GM12878 (cell line): Measurements from ENCODE around the gene STPG3. TPM values are rescaled to one million over a fixed set of nuclear protein-coding genes. Genes with fewer than 3 reads are reported as not detected.

Experiments used
- ATAC-seq: fragments of 200-7000 bp; cut with Tn5 transposase; 3 replicates; pipeline ENCODE4 v1.9.1; 2020; ENCODE audit warnings: mild to moderate bottlenecking, moderate library complexity
- BruUV-seq: library from RNA; stranded (reverse); fragments of 400-500 nt; replicated peaks from 2 replicates; lab custom pipeline; 2021; lab: Mats Ljungman, UMichigan
- CTCF ChIA-PET: fragments of 300-600 bp; sonication (Branson Sonifier 250); formaldehyde crosslinking; extraction: SDS; loops from one replicate; lab custom pipeline; 2021; ENCODE audit warnings: inconsistent platforms; lab: Yijun Ruan, JAX
- POLR2A ChIA-PET: fragments of 350-600 bp; formaldehyde crosslinking; extraction: SDS; loops from one replicate; lab custom pipeline; 2021; ENCODE audit warnings: inconsistent platforms; lab: Charles Lee
- RAD21 ChIA-PET: fragments of 300-600 bp; sonication (Branson Sonifier 250); formaldehyde crosslinking; loops from one replicate; lab custom pipeline; 2023; ENCODE audit warnings: antibody characterized with exemption; ENCODE audit not compliant: unreplicated experiment; lab: Charles Lee
- SMC1A ChIA-PET: fragments of 300-600 bp; sonication (Branson Sonifier 250); formaldehyde crosslinking; loops from one replicate; lab custom pipeline; 2023; ENCODE audit not compliant: unreplicated experiment, uncharacterized antibody; lab: Charles Lee
- DNase-seq: peaks from one replicate; pipeline ENCODE4 v3.0.0-alpha.2; 2011; ENCODE audit warnings: low read depth, low spot score
- FAIRE-seq: peaks from 3 replicates; lab custom pipeline; 2011; peaks lifted over from hg19 to GRCh38; lab: Jason Lieb, UNC
- H2AFZ ChIP-seq: 2 replicates; pipeline ENCODE4 v1.6.0; 2011; ENCODE audit warnings: low read depth, low read length, control low read depth; ENCODE audit not compliant: control insufficient read depth
- H3K27ac ChIP-seq: 2 replicates; pipeline ENCODE4 v1.5.1; 2011; ENCODE audit warnings: control low read depth; ENCODE audit not compliant: control insufficient read depth, insufficient read depth
- H3K27me3 ChIP-seq, 2 experiments: replicated peaks in 1 of 2; 2 replicates each; pipeline versions ENCODE4 v1.6.0 to v1.6.1; 2011; ENCODE audit warnings: low read length in 1 of 2; ENCODE audit not compliant: control insufficient read depth in 2 of 2, insufficient read depth in 2 of 2
- H3K36me3 ChIP-seq, 2 experiments: 2 replicates each; pipeline ENCODE4 v1.5.1; 2011; ENCODE audit warnings: low read length in 1 of 2; ENCODE audit not compliant: control insufficient read depth in 2 of 2, insufficient read depth in 2 of 2
- H3K4me1 ChIP-seq: 2 replicates; pipeline ENCODE4 v1.6.1; 2011; ENCODE audit warnings: mild to moderate bottlenecking, low read length, moderate library complexity, mixed read lengths; ENCODE audit not compliant: control insufficient read depth, insufficient read depth
- H3K4me2 ChIP-seq: 2 replicates; pipeline ENCODE4 v1.6.0; 2011; ENCODE audit warnings: control low read depth; ENCODE audit not compliant: control insufficient read depth, insufficient read depth
- H3K4me3 ChIP-seq: fragments of 200-600 bp; sonication (generic); 2 replicates; pipeline ENCODE4 v1.5.1; 2016
- H3K79me2 ChIP-seq: 2 replicates; pipeline ENCODE4 v1.6.0; 2011; ENCODE audit warnings: low read length; ENCODE audit not compliant: control insufficient read depth, insufficient read depth
- H3K9ac ChIP-seq: 2 replicates; pipeline ENCODE4 v1.8.0; 2011; ENCODE audit warnings: low read length, control low read depth, mixed read lengths; ENCODE audit not compliant: control insufficient read depth, insufficient read depth
- H3K9me3 ChIP-seq: replicated peaks from 3 replicates; pipeline ENCODE4 v1.5.1; 2011; ENCODE audit warnings: mild to moderate bottlenecking, low read length; ENCODE audit not compliant: control insufficient read depth, insufficient read depth
- H4K20me1 ChIP-seq: 2 replicates; pipeline ENCODE4 v1.6.0; 2011; ENCODE audit not compliant: control insufficient read depth, insufficient read depth
- ASH2L ChIP-seq: fragments of 300-600, 200-600 bp; sonication (generic); IDR thresholded peaks from 2 replicates; pipeline ENCODE4 v1.6.1; 2017; ENCODE audit warnings: low read depth, mild to moderate bottlenecking, borderline replicate concordance
- ESRRA ChIP-seq: IDR thresholded peaks from 2 replicates; pipeline ENCODE4 v1.6.1; 2012; ENCODE audit warnings: mild to moderate bottlenecking, low read length, improper control_type of control experiment
- EZH2 ChIP-seq: IDR thresholded peaks from 2 replicates; pipeline ENCODE4 v1.6.1; 2012; ENCODE audit warnings: low read depth, mild to moderate bottlenecking, control low read depth, inconsistent platforms, low read length, borderline replicate concordance; ENCODE audit not compliant: control insufficient read depth
- FOXK2 ChIP-seq: fragments of 450-650 bp; IDR thresholded peaks from 2 replicates; pipeline ENCODE4 v1.6.1; 2017; ENCODE audit warnings: mild to moderate bottlenecking, moderate library complexity
- IRF5 ChIP-seq: fragments of 450-650 bp; IDR thresholded peaks from 2 replicates; pipeline ENCODE4 v1.6.1; 2017; ENCODE audit warnings: borderline replicate concordance
- JUNB ChIP-seq: IDR thresholded peaks from 2 replicates; pipeline ENCODE4 v1.6.1; 2016; ENCODE audit warnings: antibody characterized with exemption, mild to moderate bottlenecking
- KAT2A ChIP-seq: conservative IDR thresholded peaks from 2 replicates; pipeline ENCODE4 v1.6.1; 2011; ENCODE audit warnings: low read depth, low read length; ENCODE audit not compliant: control insufficient read depth
- KDM1A ChIP-seq: fragments of 200-600 bp; sonication (generic); IDR thresholded peaks from 2 replicates; pipeline ENCODE4 v1.6.1; 2016; ENCODE audit warnings: borderline replicate concordance
- MTA2 ChIP-seq: fragments of 450-650 bp; IDR thresholded peaks from 2 replicates; pipeline ENCODE4 v1.6.1; 2016; ENCODE audit warnings: low read depth, mild to moderate bottlenecking, moderate library complexity
- NFYB ChIP-seq: IDR thresholded peaks from 2 replicates; pipeline ENCODE4 v1.6.1; 2011; ENCODE audit warnings: low read depth, mild to moderate bottlenecking, low read length, improper control_type of control experiment, moderate library complexity; ENCODE audit not compliant: insufficient read depth
- NR2C2 ChIP-seq: IDR thresholded peaks from 2 replicates; pipeline ENCODE4 v1.6.1; 2011; ENCODE audit warnings: borderline replicate concordance, low read depth; ENCODE audit not compliant: control insufficient read depth, insufficient read length
- PAX5 ChIP-seq: IDR thresholded peaks from 2 replicates; pipeline ENCODE4 v1.6.1; 2011; ENCODE audit warnings: low read depth, low read length, borderline replicate concordance
- PML ChIP-seq: IDR thresholded peaks from 2 replicates; pipeline ENCODE4 v1.6.1; 2012; ENCODE audit warnings: low read length, inconsistent platforms
- RCOR1 ChIP-seq: conservative IDR thresholded peaks from 2 replicates; pipeline ENCODE4 v1.6.1; 2012; ENCODE audit warnings: low read depth, low read length, improper control_type of control experiment
- SKIL ChIP-seq: fragments of 450-650 bp; IDR thresholded peaks from 2 replicates; pipeline ENCODE4 v1.6.1; 2017; ENCODE audit warnings: mild to moderate bottlenecking, low read depth, inconsistent platforms; ENCODE audit not compliant: poor library complexity, severe bottlenecking
- SMARCA5 ChIP-seq: fragments of 450-650 bp; IDR thresholded peaks from 2 replicates; pipeline ENCODE4 v1.6.1; 2017; ENCODE audit warnings: mild to moderate bottlenecking
- ZNF207 ChIP-seq: fragments of 450-650 bp; IDR thresholded peaks from 2 replicates; pipeline ENCODE4 v1.6.1; 2014; ENCODE audit warnings: antibody characterized with exemption, mild to moderate bottlenecking, borderline replicate concordance
- WGBS: methylation state at CpG from one replicate; pipeline ENCODE4 v1.1.6; 2016; ENCODE audit warnings: low lambda C conversion rate; ENCODE audit not compliant: insufficient replicate concordance, insufficient coverage; ENCODE audit errors: missing lambda C conversion rate; 5-methylcytosine and 5-hydroxymethylcytosine counted together
- in situ Hi-C: fragments of 300-500 bp; cut with MboI; formaldehyde crosslinking; loops from 9 replicates; pipeline ENCODE4 v1.14.3; 2018; ENCODE audit warnings: mixed read lengths
- intact Hi-C: fragments of 100-400 bp; cut with micrococcal nuclease; formaldehyde crosslinking; loops from one replicate; pipeline ENCODE4 v1.14.2; 2022; ENCODE audit not compliant: unreplicated experiment
- polyA plus RNA-seq, 11 experiments: library from polyadenylated mRNA; depleted of rRNA in 4 of 11; unstranded in 6 of 11; stranded (reverse) in 5 of 11; fragments of >200 nt; fragmentation: Nextera tagmentation in 4 of 11; fragmentation: Illumina TruSeq in 1 of 11; extraction: Ambion mirVana in 4 of 11; extraction: Trizol in 1 of 11; gene quantifications; 1 replicate in 1 of 11; 2 replicates in 10 of 11; pipeline versions ENCODE4 v1.2.1 to v1.2.3, GENCODE V29; 2011 to 2016; ENCODE audit warnings: inconsistent platforms in 2 of 11, missing spikeins in 2 of 11, low read depth in 1 of 11
- total RNA-seq, 4 experiments: library from RNA; depleted of rRNA in 3 of 4; stranded (reverse); fragments of >200 nt in 3 of 4; fragmentation: Illumina TruSeq in 1 of 4; extraction: Trizol in 1 of 4; gene quantifications; 2 replicates each; pipeline versions ENCODE4 v1.2.1 to v1.2.3, GENCODE V29; 2013 to 2021
- TF ChIP-seq, protein P1 (sequence below): fragments of 450-650 bp; IDR thresholded peaks from 2 replicates; pipeline ENCODE4 v1.6.1; 2014; ENCODE audit warnings: mild to moderate bottlenecking

The STPG3 gene
- total and polyA plus RNA-seq, 10 of the 15 experiments (the other 5 are each of a cell fraction or from before 2014, with no cell fraction given) = not detected

DNA sequence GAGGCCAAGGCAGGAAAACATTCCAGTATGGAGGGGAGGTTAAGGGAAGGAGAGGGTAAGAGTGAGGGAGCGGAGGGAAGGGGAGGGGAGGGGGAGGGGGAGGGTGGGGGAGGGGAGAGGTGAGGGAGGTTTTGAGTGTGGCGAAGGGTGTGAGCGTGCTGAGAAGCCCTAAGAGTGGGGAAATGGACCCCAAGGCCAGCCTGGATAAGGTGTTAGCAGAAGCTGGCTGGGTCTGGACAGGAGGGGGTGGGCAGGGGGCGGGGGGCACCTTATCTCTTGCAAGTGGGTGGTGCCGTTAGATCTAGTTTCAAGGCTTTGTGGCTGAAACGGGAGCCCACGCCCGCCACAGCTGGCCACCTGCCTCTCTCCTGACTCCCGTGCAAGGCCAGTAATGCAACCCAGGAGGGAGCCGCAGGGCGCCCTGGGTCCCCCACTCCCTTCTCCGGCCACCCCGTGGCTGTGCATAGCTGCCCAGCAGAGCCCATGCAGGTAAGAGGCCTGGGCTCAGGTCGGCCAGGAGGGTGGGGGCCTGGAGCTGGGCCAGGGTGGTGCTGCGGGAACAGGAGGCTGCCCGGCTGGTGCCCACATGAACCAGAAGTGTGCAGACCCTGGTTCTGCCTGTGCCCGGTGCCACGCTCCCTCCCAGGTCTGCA, 23.1 kb upstream of the STPG3 start (continued):
- no peak for TF ChIP-seq PAX5
- no peak for TF ChIP-seq ESRRA
- TF ChIP-seq ASH2L = no peak
- no peak for TF ChIP-seq MTA2
- TF ChIP-seq JUNB = no peak
- TF ChIP-seq KDM1A = no peak

DNA sequence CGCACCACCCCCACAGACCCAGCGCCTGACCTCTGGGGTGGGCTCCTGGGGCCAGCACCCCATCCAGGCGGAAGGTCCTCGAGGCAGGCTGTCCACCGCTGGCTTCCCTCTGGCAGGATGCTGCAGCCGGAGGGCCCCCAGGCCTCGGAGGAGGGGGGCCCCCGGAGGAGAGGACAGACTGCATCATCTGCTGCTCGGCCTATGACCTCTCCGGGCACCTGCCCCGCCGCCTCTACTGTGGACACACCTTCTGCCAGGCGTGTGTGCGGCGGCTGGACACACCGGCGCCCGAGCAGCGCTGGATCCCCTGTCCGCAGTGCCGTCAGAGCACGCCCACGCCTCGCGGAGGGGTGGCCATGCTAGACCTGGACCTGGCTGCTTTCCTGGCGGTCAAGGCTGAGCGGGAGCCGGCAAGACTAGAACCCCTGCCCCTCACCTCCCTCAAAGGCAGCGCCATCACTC, 22.5 kb upstream of the STPG3 start:
- H3K4me1 ChIP-seq = peaks cover 12% of the 10 kb centered on the region
- no peak overlapping the region for H2AFZ ChIP-seq
- no peak overlapping the region for H3K4me2 ChIP-seq
- DNase-seq (no peak), ATAC-seq (no peak), FAIRE-seq (no peak)
- H3K4me3 ChIP-seq = no peak overlapping the region
- H3K9ac ChIP-seq = no peak overlapping the region
- POLR2A ChIA-PET = interaction anchor here (1.4 kb wide), 1 partner anchor 72 kb away, joined by 3 read pairs; no protein-coding TSS in a partner anchor
- H3K36me3 ChIP-seq = no peaks in the 10 kb centered on the region
- CTCF ChIA-PET = interaction anchor here (1.2 to 6.4 kb wide), 7 partner anchors 10 to 140 kb away, joined by 3 to 52 read pairs (median 5); partner anchors contain the start of gene TUBB4B
- RAD21 ChIA-PET = interaction anchor here (1.1 kb wide), 1 partner anchor 114 kb away, joined by 4 read pairs; the partner anchor contains the start of gene DPP7
- in situ Hi-C loops (loop anchor here (5.0 kb wide), 1 partner anchor 106 kb away; no protein-coding TSS in a partner anchor), intact Hi-C loops (loop anchor here (10.0 kb wide), 1 partner anchor 184 kb away; the partner anchor contains the start of gene NPDC1)
- no peak overlapping the region for H3K27ac ChIP-seq
- H3K79me2 ChIP-seq = no peaks in the 10 kb centered on the region
- H4K20me1 ChIP-seq = no peaks in the 10 kb centered on the region
- WGBS = 45% methylated on average over 26 of the region's 29 CpGs
- no peaks in the 10 kb centered on the region for H3K9me3 ChIP-seq
- H3K27me3 ChIP-seq = no peaks in the 10 kb centered on the region
- BruUV-seq = no TSS peak
- SMC1A ChIA-PET = no interaction called here
- TF ChIP-seq KAT2A (no peak), NR2C2 (no peak), SKIL (no peak), PML (no peak), FOXK2 (no peak), ZNF207 (no peak), RCOR1 (no peak), SMARCA5 (no peak), IRF5 (no peak), EZH2 (no peak), NFYB (no peak)
- TF ChIP-seq, protein P1, sequence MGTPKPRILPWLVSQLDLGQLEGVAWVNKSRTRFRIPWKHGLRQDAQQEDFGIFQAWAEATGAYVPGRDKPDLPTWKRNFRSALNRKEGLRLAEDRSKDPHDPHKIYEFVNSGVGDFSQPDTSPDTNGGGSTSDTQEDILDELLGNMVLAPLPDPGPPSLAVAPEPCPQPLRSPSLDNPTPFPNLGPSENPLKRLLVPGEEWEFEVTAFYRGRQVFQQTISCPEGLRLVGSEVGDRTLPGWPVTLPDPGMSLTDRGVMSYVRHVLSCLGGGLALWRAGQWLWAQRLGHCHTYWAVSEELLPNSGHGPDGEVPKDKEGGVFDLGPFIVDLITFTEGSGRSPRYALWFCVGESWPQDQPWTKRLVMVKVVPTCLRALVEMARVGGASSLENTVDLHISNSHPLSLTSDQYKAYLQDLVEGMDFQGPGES = no peak
